ENCODE results near the gene NAT8L. TPM values are rescaled to one million over a fixed set of nuclear protein-coding genes. Genes with fewer than 3 reads are reported as not detected.

NAT8L gene
- polyA plus RNA-seq, 1 donor (not counting 4 experiments of a cell fraction or from before 2014, with no cell fraction given) = 0.01 TPM

DNA sequence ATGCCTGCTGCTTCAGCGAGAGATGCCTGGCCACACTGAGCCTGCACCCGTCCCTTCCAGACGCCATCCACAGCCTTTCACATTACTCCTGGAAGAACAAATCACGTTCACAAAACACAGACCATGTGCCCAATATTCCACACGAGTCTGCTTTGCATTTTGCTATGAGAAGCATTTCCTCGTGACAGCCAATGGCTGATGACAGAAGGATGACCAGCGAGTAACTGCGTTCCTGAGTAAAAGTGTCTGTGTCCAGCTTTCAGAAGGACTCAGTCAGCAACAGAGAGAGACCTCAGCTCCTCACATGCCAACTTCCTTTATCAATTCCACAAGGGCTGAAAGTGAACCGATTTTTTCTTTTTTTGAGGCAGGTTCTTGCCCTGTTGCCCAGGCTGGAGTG is 19.5 kb downstream of the NAT8L start:
- Histone ChIP-seq H3K9ac (ENCODE audit: control insufficient read depth, extremely low read depth, insufficient read depth, low read length) (no peak overlapping the region), H3K4me1 (ENCODE audit: control insufficient read depth, extremely low read depth, insufficient read depth, low read length) (no peaks in the 10 kb centered on the region), H3K36me3 (ENCODE audit: control insufficient read depth in 2 of 2, extremely low read depth in 1 of 2, insufficient read depth in 2 of 2, low read length in 2 of 2) (no peaks in the 10 kb centered on the region), H4K20me1 (ENCODE audit: control insufficient read depth, extremely low read depth, insufficient read depth, low read length) (no peaks in the 10 kb centered on the region), H3K4me2 (ENCODE audit: control insufficient read depth, extremely low read depth, insufficient read depth, low read depth, low read length) (no peak overlapping the region), H3K79me2 (ENCODE audit: control insufficient read depth, insufficient read depth, low read length) (no peaks in the 10 kb centered on the region), H3K4me3 (ENCODE audit: control insufficient read depth in 2 of 3, extremely low read depth in 1 of 3, insufficient read depth in 2 of 3, low read depth in 1 of 3, low read length in 3 of 3) (no peak overlapping the region), H3K27ac (ENCODE audit: control insufficient read depth, insufficient read depth, low read length) (no peak overlapping the region), H3K9me3 (ENCODE audit: control insufficient read depth, low read depth, low read length) (no peaks in the 10 kb centered on the region), H3K27me3 (ENCODE audit: control insufficient read depth, extremely low read depth, insufficient read depth, low read length) (peaks cover 13% of the 10 kb centered on the region), H3K9me1 (ENCODE audit: control insufficient read depth, extremely low read depth, insufficient read depth, low read length) (no peaks in the 10 kb centered on the region), H2AFZ (ENCODE audit: control insufficient read depth, low read length) (no peak overlapping the region)
- no peak for TF ChIP-seq EZH2 (IDR thresholded peaks at IDR 0.05; ENCODE audit: low read length)
- TF ChIP-seq, protein P1, sequence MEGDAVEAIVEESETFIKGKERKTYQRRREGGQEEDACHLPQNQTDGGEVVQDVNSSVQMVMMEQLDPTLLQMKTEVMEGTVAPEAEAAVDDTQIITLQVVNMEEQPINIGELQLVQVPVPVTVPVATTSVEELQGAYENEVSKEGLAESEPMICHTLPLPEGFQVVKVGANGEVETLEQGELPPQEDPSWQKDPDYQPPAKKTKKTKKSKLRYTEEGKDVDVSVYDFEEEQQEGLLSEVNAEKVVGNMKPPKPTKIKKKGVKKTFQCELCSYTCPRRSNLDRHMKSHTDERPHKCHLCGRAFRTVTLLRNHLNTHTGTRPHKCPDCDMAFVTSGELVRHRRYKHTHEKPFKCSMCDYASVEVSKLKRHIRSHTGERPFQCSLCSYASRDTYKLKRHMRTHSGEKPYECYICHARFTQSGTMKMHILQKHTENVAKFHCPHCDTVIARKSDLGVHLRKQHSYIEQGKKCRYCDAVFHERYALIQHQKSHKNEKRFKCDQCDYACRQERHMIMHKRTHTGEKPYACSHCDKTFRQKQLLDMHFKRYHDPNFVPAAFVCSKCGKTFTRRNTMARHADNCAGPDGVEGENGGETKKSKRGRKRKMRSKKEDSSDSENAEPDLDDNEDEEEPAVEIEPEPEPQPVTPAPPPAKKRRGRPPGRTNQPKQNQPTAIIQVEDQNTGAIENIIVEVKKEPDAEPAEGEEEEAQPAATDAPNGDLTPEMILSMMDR (optimal IDR thresholded peaks at IDR 0.05 in 1 of 3, IDR thresholded peaks at IDR 0.05 in 1 of 3, conservative IDR thresholded peaks at IDR 0.05 in 1 of 3; ENCODE audit: extremely low read depth in 1 of 3, insufficient read depth in 2 of 3, low read length in 3 of 3) = no peak
- DNase-seq (ENCODE audit: low read depth, low spot score) (no peak), FAIRE-seq (no peak)
- dilution Hi-C loops (cut with MboI; ENCODE audit: extremely low pct_ligation_motif_present, low sequenced_read_pairs) = no loop called here

DNA sequence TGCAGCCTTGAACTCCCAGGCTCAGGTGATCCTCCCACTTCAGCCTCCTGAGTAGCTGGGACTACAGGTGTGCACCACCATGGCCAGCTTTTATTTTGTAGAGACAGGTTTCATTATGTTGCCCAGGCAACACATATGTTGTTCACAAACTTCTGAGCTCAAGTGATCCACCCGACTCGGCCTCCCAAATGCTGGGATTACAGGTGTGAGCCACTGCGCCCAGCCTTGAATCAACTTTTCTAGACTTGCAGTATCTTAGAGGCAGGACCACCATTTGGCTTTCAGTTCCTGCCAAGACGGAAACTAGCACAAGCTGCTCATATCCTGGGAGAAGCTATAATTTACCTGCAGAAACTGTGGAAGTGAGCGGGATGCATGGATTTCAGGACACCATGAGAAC is 19.9 kb downstream of the NAT8L start:
- Histone ChIP-seq H3K36me3 (ENCODE audit: control insufficient read depth in 2 of 2, extremely low read depth in 1 of 2, insufficient read depth in 2 of 2, low read length in 2 of 2) (no peaks in the 10 kb centered on the region), H3K4me1 (ENCODE audit: control insufficient read depth, extremely low read depth, insufficient read depth, low read length) (no peaks in the 10 kb centered on the region), H2AFZ (ENCODE audit: control insufficient read depth, low read length) (no peak overlapping the region), H3K4me3 (ENCODE audit: control insufficient read depth in 2 of 3, extremely low read depth in 1 of 3, insufficient read depth in 2 of 3, low read depth in 1 of 3, low read length in 3 of 3) (no peak overlapping the region), H3K9ac (ENCODE audit: control insufficient read depth, extremely low read depth, insufficient read depth, low read length) (no peak overlapping the region), H3K79me2 (ENCODE audit: control insufficient read depth, insufficient read depth, low read length) (no peaks in the 10 kb centered on the region), H3K9me1 (ENCODE audit: control insufficient read depth, extremely low read depth, insufficient read depth, low read length) (no peaks in the 10 kb centered on the region), H4K20me1 (ENCODE audit: control insufficient read depth, extremely low read depth, insufficient read depth, low read length) (no peaks in the 10 kb centered on the region), H3K27ac (ENCODE audit: control insufficient read depth, insufficient read depth, low read length) (no peak overlapping the region), H3K4me2 (ENCODE audit: control insufficient read depth, extremely low read depth, insufficient read depth, low read depth, low read length) (no peak overlapping the region), H3K9me3 (ENCODE audit: control insufficient read depth, low read depth, low read length) (no peaks in the 10 kb centered on the region), H3K27me3 (ENCODE audit: control insufficient read depth, extremely low read depth, insufficient read depth, low read length) (peaks cover 16% of the 10 kb centered on the region)
- DNase-seq (ENCODE audit: low read depth, low spot score) (no peak), FAIRE-seq (no peak)
- dilution Hi-C loops (cut with MboI; ENCODE audit: extremely low pct_ligation_motif_present, low sequenced_read_pairs) = no loop called here
- TF ChIP-seq, protein P1 (optimal IDR thresholded peaks at IDR 0.05 in 1 of 3, IDR thresholded peaks at IDR 0.05 in 1 of 3, conservative IDR thresholded peaks at IDR 0.05 in 1 of 3; ENCODE audit: extremely low read depth in 1 of 3, insufficient read depth in 2 of 3, low read length in 3 of 3) = no peak

Measured in keratinocyte (primary cell).